Putamen (tissue), 1 donor: ENCODE data around the gene SMIM32.

ENCODE experiments used
- DNase-seq: peaks from one replicate; pipeline ENCODE4 v3.0.0-alpha.2; 2016; ENCODE audit warnings: low spot score

The SMIM32 gene

GRCh38 chr5:136207631-136208030 lies 14.7 kb upstream of the SMIM32 start:
- no peak for DNase-seq

- DNase-seq: no peak
Observed at GRCh38 chr5:136206361-136206760, 13.4 kb upstream of the SMIM32 start.

GRCh38 chr5:136205941-136206340 lies 13.0 kb upstream of the SMIM32 start:
- no peak for DNase-seq

GRCh38 chr5:136205061-136205702 lies 12.2 kb upstream of the SMIM32 start:
- DNase-seq: no peak

GRCh38 chr5:136203303-136203922 lies 10.5 kb upstream of the SMIM32 start:
- DNase-seq: no peak

GRCh38 chr5:136202469-136203205 lies 9.7 kb upstream of the SMIM32 start:
- no peak for DNase-seq

- no peak for DNase-seq
Observed at GRCh38 chr5:136201870-136202269, 8.9 kb upstream of the SMIM32 start.

- DNase-seq: no peak
Observed at GRCh38 chr5:136200761-136201160, 7.8 kb upstream of the SMIM32 start.

GRCh38 chr5:136200130-136200529 lies 7.2 kb upstream of the SMIM32 start:
- no peak for DNase-seq

GRCh38 chr5:136199408-136199807 lies 6.4 kb upstream of the SMIM32 start:
- DNase-seq: no peak

GRCh38 chr5:136198453-136198852 lies 5.5 kb upstream of the SMIM32 start:
- no peak for DNase-seq

- no peak for DNase-seq
Observed at GRCh38 chr5:136197462-136198142, 4.6 kb upstream of the SMIM32 start.

GRCh38 chr5:136195971-136196820 lies 3.2 kb upstream of the SMIM32 start:
- DNase-seq: no peak

- no peak for DNase-seq
Observed at GRCh38 chr5:136194576-136194975, 1.6 kb upstream of the SMIM32 start.

- DNase-seq: no peak
Observed at GRCh38 chr5:136193322-136193935, 467 bp upstream of the SMIM32 start.

- no peak for DNase-seq
Observed at GRCh38 chr5:136192015-136192525, 892 bp downstream of the SMIM32 start.

- no peak for DNase-seq
Observed at GRCh38 chr5:136191304-136192014, 1.5 kb downstream of the SMIM32 start.

- DNase-seq: no peak
Observed at GRCh38 chr5:136190904-136191303, 2.1 kb downstream of the SMIM32 start.

- no peak for DNase-seq
Observed at GRCh38 chr5:136190091-136190720, 2.8 kb downstream of the SMIM32 start.

- no peak for DNase-seq
Observed at GRCh38 chr5:136188859-136189258, 4.1 kb downstream of the SMIM32 start.
